NCI-H69 (cell line): ENCODE measurements around the gene SUPT20HL1.

ENCODE experiments used
- DNase-seq: peaks from one replicate; lab custom pipeline; 2025; lab: John Stamatoyannopoulos, UW

The SUPT20HL1 gene

GRCh38 chrX:24396931-24397279, 36.5 kb downstream of the SUPT20HL1 start:
- DNase-seq: no peak

- DNase-seq: peak; percentile 69
Measured at GRCh38 chrX:24398766-24399165, 38.3 kb downstream of the SUPT20HL1 start.

- DNase-seq: no peak
Measured at GRCh38 chrX:24399550-24399949, 39.1 kb downstream of the SUPT20HL1 start.

- DNase-seq: no peak
Measured at GRCh38 chrX:24405959-24406358, 45.5 kb downstream of the SUPT20HL1 start.
